Measurements from ENCODE around the gene PRKACG. TPM values are rescaled to one million over a fixed set of nuclear protein-coding genes. Genes with fewer than 3 reads are reported as not detected.

Gene PRKACG
- total RNA-seq, 1 experiment from 2014 or later = not detected

GRCh38 chr9:69009708-69010107 is 4.2 kb downstream of the PRKACG start:
- Histone ChIP-seq H3K4me3 (ENCODE audit: low read depth, low read length) (no peak overlapping the region), H3K36me3 (ENCODE audit: control insufficient read depth, insufficient read depth, low read length) (no peaks in the 10 kb centered on the region), H3K9me3 (no peaks in the 10 kb centered on the region), H3K27me3 (replicated peaks; ENCODE audit: control insufficient read depth, insufficient read depth, low read length) (no peaks in the 10 kb centered on the region), H3K4me1 (no peaks in the 10 kb centered on the region)
- DNase-seq = no peak
- Mint-ChIP-seq H3K4me3 (ENCODE audit: unreplicated experiment) (no peak overlapping the region), H3K27ac (ENCODE audit: unreplicated experiment) (no peak overlapping the region), H3K4me1 (ENCODE audit: low read depth, unreplicated experiment) (no peaks in the 10 kb centered on the region), H3K9me3 (ENCODE audit: unreplicated experiment) (no peaks in the 10 kb centered on the region), H3K27me3 (ENCODE audit: insufficient read depth, unreplicated experiment) (no peaks in the 10 kb centered on the region), H3K36me3 (ENCODE audit: insufficient read depth, unreplicated experiment) (no peaks in the 10 kb centered on the region)
- no TSS peak for BruUV-seq (replicated peaks)
- CTCF ChIA-PET = no interaction called here
- intact Hi-C loops (cut with micrococcal nuclease; ENCODE audit: unreplicated experiment) = no loop called here
- no peak for TF ChIP-seq CTCF (IDR thresholded peaks at IDR 0.05; ENCODE audit: insufficient read depth in 1 of 2, low read depth in 1 of 2, low read length in 1 of 2, severe bottlenecking in 1 of 2, unreplicated experiment in 1 of 2)
- POLR2A ChIA-PET = no interaction called here

DNA sequence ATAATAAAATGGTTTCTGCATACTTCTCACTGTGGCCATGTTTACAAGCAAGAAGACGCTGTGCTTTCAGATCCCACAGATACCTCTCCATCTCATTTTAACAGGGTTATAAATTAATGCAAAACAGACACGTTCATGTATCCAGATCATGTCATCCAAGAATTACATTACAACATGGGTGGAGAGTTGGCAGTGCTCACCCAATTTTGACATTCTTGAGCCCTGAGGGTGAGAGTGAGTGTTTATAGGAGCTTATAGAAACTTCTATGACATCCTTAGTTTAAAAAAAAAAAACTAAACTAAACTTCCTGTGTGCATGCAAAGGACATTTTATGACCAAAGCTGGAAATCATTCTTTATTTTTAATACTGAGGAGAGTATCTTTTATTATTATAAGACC is 9.1 kb downstream of the PRKACG start:
- BruUV-seq (replicated peaks) = no TSS peak
- Histone ChIP-seq H3K4me3 (ENCODE audit: low read depth, low read length) (no peak overlapping the region), H3K9me3 (no peaks in the 10 kb centered on the region), H3K4me1 (no peaks in the 10 kb centered on the region), H3K27me3 (replicated peaks; ENCODE audit: control insufficient read depth, insufficient read depth, low read length) (no peaks in the 10 kb centered on the region), H3K36me3 (ENCODE audit: control insufficient read depth, insufficient read depth, low read length) (no peaks in the 10 kb centered on the region)
- intact Hi-C loops (cut with micrococcal nuclease; ENCODE audit: unreplicated experiment) = no loop called here
- no peak for TF ChIP-seq CTCF (IDR thresholded peaks at IDR 0.05; ENCODE audit: insufficient read depth in 1 of 2, low read depth in 1 of 2, low read length in 1 of 2, severe bottlenecking in 1 of 2, unreplicated experiment in 1 of 2)
- Mint-ChIP-seq H3K27me3 (ENCODE audit: insufficient read depth, unreplicated experiment) (no peaks in the 10 kb centered on the region), H3K9me3 (ENCODE audit: unreplicated experiment) (no peaks in the 10 kb centered on the region), H3K4me3 (ENCODE audit: unreplicated experiment) (no peak overlapping the region), H3K36me3 (ENCODE audit: insufficient read depth, unreplicated experiment) (no peaks in the 10 kb centered on the region), H3K27ac (ENCODE audit: unreplicated experiment) (no peak overlapping the region), H3K4me1 (ENCODE audit: low read depth, unreplicated experiment) (no peaks in the 10 kb centered on the region)
- ChIA-PET POLR2A (no interaction called here), CTCF (no interaction called here)
- no peak for DNase-seq

DNA sequence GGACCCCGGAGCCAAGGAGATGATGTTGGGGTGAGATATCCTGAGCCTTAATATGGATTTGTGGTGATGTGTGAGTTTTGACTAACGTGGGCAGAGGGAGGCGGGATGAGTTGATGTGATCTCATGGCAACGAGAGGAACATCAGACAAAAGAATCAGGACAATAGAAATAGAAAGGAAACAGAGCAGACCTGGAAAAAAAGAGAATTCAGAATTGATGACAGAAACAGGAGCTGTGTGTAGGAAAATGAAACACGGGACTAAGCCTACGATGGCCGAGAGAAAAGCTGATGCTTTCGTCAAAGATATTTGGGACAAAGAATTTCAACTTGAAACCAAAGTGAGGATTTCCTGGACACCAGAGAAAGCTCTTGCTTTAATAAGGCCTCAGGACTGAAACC is 10.9 kb downstream of the PRKACG start:
- Mint-ChIP-seq H3K36me3 (ENCODE audit: insufficient read depth, unreplicated experiment) (no peaks in the 10 kb centered on the region), H3K27ac (ENCODE audit: unreplicated experiment) (no peak overlapping the region), H3K27me3 (ENCODE audit: insufficient read depth, unreplicated experiment) (no peaks in the 10 kb centered on the region), H3K9me3 (ENCODE audit: unreplicated experiment) (no peaks in the 10 kb centered on the region), H3K4me3 (ENCODE audit: unreplicated experiment) (no peak overlapping the region), H3K4me1 (ENCODE audit: low read depth, unreplicated experiment) (no peaks in the 10 kb centered on the region)
- no peak for TF ChIP-seq CTCF (IDR thresholded peaks at IDR 0.05; ENCODE audit: insufficient read depth in 1 of 2, low read depth in 1 of 2, low read length in 1 of 2, severe bottlenecking in 1 of 2, unreplicated experiment in 1 of 2)
- Histone ChIP-seq H3K27me3 (replicated peaks; ENCODE audit: control insufficient read depth, insufficient read depth, low read length) (no peaks in the 10 kb centered on the region), H3K36me3 (ENCODE audit: control insufficient read depth, insufficient read depth, low read length) (no peaks in the 10 kb centered on the region), H3K4me1 (no peaks in the 10 kb centered on the region), H3K4me3 (ENCODE audit: low read depth, low read length) (no peak overlapping the region), H3K9me3 (no peaks in the 10 kb centered on the region)
- intact Hi-C loops (cut with micrococcal nuclease; ENCODE audit: unreplicated experiment) = no loop called here
- BruUV-seq (replicated peaks) = no TSS peak
- DNase-seq = no peak
- POLR2A ChIA-PET = no interaction called here
- CTCF ChIA-PET = no interaction called here
